ENCODE measurements around the gene WSCD1.

The WSCD1 gene

DNA sequence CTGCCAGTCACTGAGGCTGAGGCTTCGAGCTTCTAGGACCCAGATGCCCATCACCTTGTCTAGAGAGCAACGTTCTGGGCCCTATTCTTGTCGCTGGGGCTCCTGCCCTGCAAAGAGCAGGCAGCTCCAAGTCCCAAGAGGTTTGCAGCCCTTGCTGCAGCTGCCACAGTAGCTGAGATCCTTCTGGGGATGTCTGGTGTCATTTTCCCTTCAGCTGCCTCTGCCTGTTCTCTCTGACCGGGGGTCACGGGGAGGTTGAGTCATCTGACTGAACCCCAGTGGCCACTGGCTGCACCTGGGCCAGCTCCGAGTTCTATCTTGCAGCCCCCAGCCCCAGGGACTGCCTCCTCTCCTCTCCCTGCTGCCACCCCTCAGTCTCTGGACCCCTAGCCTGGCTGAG, 4.9 kb downstream of the WSCD1 start:
- TF ChIP-seq, protein P1, sequence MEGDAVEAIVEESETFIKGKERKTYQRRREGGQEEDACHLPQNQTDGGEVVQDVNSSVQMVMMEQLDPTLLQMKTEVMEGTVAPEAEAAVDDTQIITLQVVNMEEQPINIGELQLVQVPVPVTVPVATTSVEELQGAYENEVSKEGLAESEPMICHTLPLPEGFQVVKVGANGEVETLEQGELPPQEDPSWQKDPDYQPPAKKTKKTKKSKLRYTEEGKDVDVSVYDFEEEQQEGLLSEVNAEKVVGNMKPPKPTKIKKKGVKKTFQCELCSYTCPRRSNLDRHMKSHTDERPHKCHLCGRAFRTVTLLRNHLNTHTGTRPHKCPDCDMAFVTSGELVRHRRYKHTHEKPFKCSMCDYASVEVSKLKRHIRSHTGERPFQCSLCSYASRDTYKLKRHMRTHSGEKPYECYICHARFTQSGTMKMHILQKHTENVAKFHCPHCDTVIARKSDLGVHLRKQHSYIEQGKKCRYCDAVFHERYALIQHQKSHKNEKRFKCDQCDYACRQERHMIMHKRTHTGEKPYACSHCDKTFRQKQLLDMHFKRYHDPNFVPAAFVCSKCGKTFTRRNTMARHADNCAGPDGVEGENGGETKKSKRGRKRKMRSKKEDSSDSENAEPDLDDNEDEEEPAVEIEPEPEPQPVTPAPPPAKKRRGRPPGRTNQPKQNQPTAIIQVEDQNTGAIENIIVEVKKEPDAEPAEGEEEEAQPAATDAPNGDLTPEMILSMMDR (IDR thresholded peaks at IDR 0.05) = no peak
- Histone ChIP-seq H3K27ac (no peak overlapping the region), H3K4me3 (no peak overlapping the region)
- no peak for DNase-seq (ENCODE audit: low spot score)

DNA sequence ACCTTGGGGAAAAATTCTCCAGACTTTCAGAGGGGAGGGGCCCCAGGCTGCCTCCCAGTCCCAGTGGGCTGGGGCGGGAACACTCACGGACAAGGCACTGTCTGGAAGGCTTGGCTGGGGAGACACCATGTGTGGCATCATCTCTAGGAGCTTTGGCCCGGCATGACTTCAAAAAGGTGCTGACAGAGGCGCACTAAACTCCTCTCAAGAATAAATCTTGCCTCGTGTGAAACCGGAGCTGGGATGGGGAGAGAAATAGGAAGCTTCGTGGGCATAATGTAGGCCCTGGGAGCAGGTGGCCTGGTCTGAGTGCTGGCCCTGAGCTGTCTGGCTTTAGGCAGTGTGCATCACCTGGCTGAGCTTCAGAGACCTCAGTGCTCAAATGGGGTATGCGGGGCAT, 5.7 kb downstream of the WSCD1 start:
- H3K27ac ChIP-seq = no peak overlapping the region

DNA sequence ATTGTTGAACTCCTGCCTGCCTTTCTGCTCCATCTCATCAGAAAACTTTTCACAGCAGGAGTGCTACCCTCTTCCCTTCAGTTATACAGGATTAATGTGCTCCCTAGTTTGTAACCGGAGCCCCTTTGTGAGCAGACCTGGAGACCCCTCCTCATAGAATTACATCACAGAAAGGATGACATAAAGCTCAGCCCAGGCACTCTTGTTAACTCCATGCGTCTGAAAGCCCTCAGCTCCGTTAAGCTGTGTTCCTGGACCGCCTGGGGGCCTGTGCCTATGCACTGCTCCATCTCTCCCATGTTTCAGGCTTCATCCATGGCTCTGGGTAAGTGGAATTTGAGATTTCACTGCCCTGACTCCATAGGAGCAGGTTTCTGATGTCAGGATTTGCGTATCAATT, 7.6 kb downstream of the WSCD1 start:
- Histone ChIP-seq H3K4me3 (no peak overlapping the region), H3K27ac (no peak overlapping the region)
- TF ChIP-seq, protein P1 (IDR thresholded peaks at IDR 0.05) = no peak
- no peak for DNase-seq (ENCODE audit: low spot score)

More for the DNA sequence above, 5.7 kb downstream of the WSCD1 start:
- no peak for DNase-seq (ENCODE audit: low spot score)
- H3K4me3 ChIP-seq = no peak overlapping the region
- TF ChIP-seq, protein P1 (IDR thresholded peaks at IDR 0.05) = no peak

DNA sequence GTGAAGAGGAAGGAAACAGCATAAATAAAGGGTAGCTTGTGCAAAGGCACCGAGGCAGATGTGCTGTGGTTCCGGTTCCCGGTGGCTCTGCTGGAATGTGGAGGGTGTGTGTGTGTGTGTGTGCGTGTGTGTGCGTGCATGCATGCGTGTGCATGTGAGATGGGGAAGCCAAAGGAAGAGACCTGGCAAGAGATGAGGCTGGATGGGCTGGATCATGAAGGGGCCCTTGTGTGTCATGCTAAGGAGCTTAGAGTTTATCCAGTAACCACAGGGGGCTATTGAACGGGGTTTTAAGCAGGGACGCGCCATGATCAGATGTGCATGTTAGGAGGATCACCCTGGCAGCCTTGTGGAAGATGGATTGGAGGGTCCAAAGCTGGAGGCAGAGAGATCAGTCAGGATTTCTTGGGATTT, 8.3 kb downstream of the WSCD1 start:
- DNase-seq (ENCODE audit: low spot score) = no peak
- TF ChIP-seq, protein P1 (IDR thresholded peaks at IDR 0.05) = no peak
- no peak overlapping the region for H3K4me3 ChIP-seq
- no peak overlapping the region for H3K27ac ChIP-seq

DNA sequence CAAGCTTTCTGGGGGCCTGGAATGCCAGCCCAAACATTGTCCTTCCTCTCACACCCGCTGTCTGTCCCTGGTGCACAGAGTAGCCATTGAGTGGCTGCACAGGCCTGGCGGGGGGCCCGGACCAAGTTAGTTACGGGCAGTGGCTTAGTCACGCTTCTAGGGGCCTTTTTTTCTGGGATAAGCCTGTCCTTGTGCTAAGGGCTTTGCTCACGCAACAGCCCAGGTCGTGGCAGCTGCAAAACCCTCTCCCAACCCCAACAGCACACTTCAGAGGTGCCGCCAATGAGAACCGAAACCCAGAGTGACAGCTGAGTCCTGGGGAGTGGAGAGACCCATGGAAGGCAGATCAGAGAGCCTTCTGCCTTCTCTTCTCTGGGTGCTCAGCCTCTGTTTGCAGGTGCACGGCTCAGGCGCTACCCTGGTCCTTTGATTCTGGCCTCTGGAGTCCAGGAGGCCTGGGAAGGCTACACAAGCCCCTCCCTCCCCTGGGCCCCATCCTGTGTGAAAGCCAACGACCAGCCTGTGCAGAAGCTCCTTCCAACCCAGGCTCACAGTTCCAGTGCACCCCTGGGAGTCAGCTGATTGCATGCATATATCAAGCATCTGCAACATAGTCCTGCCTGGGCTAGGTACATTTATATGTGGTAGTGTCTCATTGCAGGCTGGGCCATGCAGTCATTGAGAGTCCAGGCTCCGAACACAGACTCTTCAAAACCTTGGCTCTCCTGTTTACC, 9.1 kb downstream of the WSCD1 start:
- no peak for DNase-seq (ENCODE audit: low spot score)
- H3K27ac ChIP-seq = no peak overlapping the region
- H3K4me3 ChIP-seq = no peak overlapping the region
- TF ChIP-seq, protein P1 (IDR thresholded peaks at IDR 0.05) = no peak

DNA sequence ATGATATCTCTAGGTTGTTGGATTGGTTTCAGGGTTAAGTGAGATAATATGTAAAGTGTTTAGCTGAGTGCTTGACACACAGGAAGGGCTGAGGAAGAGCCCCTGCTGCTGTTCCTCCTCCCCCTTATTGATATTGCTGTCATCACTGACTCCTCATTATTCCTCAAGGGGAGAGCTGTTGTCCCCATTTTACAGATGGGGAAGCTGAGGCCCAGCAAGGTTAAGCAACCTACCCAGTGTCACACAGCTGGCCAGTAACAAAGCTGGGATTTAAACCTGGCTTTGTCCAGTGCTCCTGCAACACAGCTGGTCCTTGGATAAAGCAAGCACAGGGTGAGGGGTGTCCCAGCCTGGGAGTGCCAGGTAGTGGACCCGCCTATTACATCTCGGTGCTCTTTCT, 9.8 kb downstream of the WSCD1 start:
- TF ChIP-seq, protein P1 (IDR thresholded peaks at IDR 0.05) = no peak
- Histone ChIP-seq H3K4me3 (no peak overlapping the region), H3K27ac (no peak overlapping the region)
- no peak for DNase-seq (ENCODE audit: low spot score)

DNA sequence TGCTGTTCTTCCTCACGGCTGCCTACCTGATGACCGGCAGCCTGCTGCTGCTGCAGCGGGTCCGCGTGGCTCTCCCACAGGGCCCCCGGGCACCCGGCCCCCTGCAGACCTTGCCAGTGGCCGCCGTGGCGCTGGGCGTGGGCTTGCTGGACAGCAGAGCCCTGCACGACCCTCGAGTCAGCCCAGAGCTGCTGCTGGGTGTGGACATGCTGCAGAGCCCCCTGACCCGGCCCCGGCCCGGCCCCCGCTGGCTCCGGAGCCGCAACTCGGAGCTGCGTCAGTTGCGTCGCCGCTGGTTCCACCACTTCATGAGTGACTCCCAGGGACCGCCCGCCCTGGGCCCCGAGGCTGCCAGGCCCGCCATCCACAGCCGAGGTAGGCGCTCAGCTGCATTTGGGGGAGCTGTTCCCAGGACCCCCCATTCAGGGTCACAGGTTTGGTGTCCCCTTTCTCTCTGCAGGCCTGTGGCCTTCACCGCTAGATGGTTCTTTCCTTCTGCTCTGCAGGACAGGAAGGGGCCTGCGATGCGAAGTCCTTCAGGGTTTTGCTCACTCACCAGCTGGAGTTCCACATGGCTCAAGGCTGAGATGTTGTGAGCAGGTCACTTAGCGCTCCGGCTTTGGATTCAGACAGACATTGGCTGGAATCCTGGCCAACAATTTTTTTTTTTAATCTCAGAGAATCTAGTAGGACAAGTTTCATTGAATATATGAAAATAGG, 10.7 kb downstream of the WSCD1 start:
- Histone ChIP-seq H3K4me3 (no peak overlapping the region), H3K27ac (no peak overlapping the region)
- TF ChIP-seq, protein P1 (IDR thresholded peaks at IDR 0.05) = no peak
- DNase-seq (ENCODE audit: low spot score) = no peak
